MM.1S (cell line): ENCODE results near the gene UBE2G2.

Source experiments
- DNase-seq: peaks from one replicate; pipeline ENCODE4 v3.0.0-alpha.2; 2015
- H2AFZ ChIP-seq: fragments of 300-600 bp; sonication (generic); 2 replicates; pipeline ENCODE4 v1.6.0; 2016; ENCODE audit warnings: antibody characterized with exemption, low read length
- H3F3A ChIP-seq: fragments of 300-600 bp; sonication (generic); 2 replicates; pipeline ENCODE4 v1.6.1; 2016; ENCODE audit warnings: mild to moderate bottlenecking, antibody characterized with exemption, low read length, moderate library complexity, mixed read lengths; ENCODE audit not compliant: insufficient read depth
- H3K27ac ChIP-seq: fragments of 300-600 bp; sonication (generic); 2 replicates; pipeline ENCODE4 v1.5.1; 2016; ENCODE audit warnings: mild to moderate bottlenecking, low read length
- H3K27me3 ChIP-seq: fragments of 300-600 bp; sonication (generic); replicated peaks from 2 replicates; pipeline ENCODE4 v1.6.0; 2016; ENCODE audit warnings: low read length; ENCODE audit not compliant: insufficient read depth
- H3K36me3 ChIP-seq: fragments of 300-600 bp; sonication (generic); replicated peaks from 2 replicates; pipeline ENCODE4 v1.6.1; 2016; ENCODE audit warnings: mild to moderate bottlenecking, low read length, mixed read lengths; ENCODE audit not compliant: insufficient read depth
- H3K4me1 ChIP-seq: fragments of 300-600 bp; sonication (generic); 2 replicates; pipeline ENCODE4 v1.6.1; 2016; ENCODE audit warnings: low read length, mixed read lengths
- H3K4me2 ChIP-seq: fragments of 300-600 bp; sonication (generic); 2 replicates; pipeline ENCODE4 v1.6.0; 2016; ENCODE audit warnings: low read depth, low read length
- H3K4me3 ChIP-seq: fragments of 300-600 bp; sonication (generic); 2 replicates; pipeline ENCODE4 v1.5.1; 2016; ENCODE audit warnings: low read length, mixed read lengths
- H3K79me2 ChIP-seq: fragments of 300-600 bp; sonication (generic); 2 replicates; pipeline ENCODE4 v1.6.1; 2016; ENCODE audit warnings: mixed run types, low read length, mixed read lengths
- H3K9ac ChIP-seq: fragments of 300-600 bp; sonication (generic); 2 replicates; pipeline ENCODE4 v1.6.1; 2016; ENCODE audit warnings: low read length, mixed read lengths
- H3K9me2 ChIP-seq: fragments of 300-600 bp; sonication (generic); replicated peaks from 2 replicates; pipeline ENCODE4 v1.6.1; 2016; ENCODE audit warnings: mild to moderate bottlenecking, low read length, mixed read lengths; ENCODE audit not compliant: insufficient read depth
- H3K9me3 ChIP-seq: fragments of 300-600 bp; sonication (generic); replicated peaks from 2 replicates; pipeline ENCODE4 v1.6.1; 2016; ENCODE audit warnings: mild to moderate bottlenecking, low read length, mixed read lengths; ENCODE audit not compliant: insufficient read depth
- H4K20me1 ChIP-seq: fragments of 300-600 bp; sonication (generic); 2 replicates; pipeline ENCODE4 v1.6.1; 2016; ENCODE audit warnings: mild to moderate bottlenecking, low read length, moderate library complexity, mixed read lengths; ENCODE audit not compliant: insufficient read depth
- CTCF ChIP-seq: fragments of 300-600 bp; sonication (generic); IDR thresholded peaks from 2 replicates; pipeline ENCODE4 v1.5.1; 2016; ENCODE audit warnings: antibody characterized with exemption, low read length, mixed read lengths
- EZH2 ChIP-seq: fragments of 300-600 bp; sonication (generic); optimal IDR thresholded peaks from 2 replicates; pipeline ENCODE3; 2017; ENCODE audit warnings: low read depth, mild to moderate bottlenecking, antibody characterized with exemption, low read length, mixed read lengths
- EZH2phosphoT487 ChIP-seq: fragments of 300-600 bp; sonication (generic); IDR thresholded peaks from 2 replicates; pipeline ENCODE4 v1.6.1; 2018; ENCODE audit warnings: antibody characterized with exemption, low read length

Gene UBE2G2

DNA sequence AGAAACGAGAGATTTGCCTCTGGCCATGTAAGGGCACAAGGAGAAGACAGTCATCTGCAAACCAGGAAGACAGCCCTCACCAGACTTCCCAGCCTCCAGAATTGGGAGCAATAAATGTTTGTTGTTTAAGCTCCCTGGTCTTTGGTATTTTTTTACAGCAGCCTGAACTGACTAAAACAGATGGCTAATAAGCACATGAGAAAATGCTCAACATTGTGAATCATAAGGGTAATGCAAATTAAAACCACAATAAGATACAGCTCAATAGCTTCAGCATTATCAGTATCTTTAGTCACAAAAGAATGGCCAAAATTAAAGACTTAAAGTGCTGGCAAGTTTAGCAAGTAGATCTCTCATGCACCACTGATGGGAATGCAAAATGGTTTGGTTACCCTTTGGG lies 11.7 kb downstream of the UBE2G2 start:
- TF ChIP-seq CTCF (no peak), EZH2phosphoT487 (no peak), EZH2 (no peak)
- Histone ChIP-seq H3K36me3 (peaks cover 7% of the 10 kb centered on the region; the same call in 1 of the 2 replicates), H3K4me1 (peaks cover 2% of the 10 kb centered on the region; the same call in 1 of the 2 replicates), H3K9me2 (no peaks in the 10 kb centered on the region), H3K27me3 (no peaks in the 10 kb centered on the region), H4K20me1 (peaks cover 26% of the 10 kb centered on the region), H3K4me3 (no peak overlapping the region), H3K9ac (no peak overlapping the region), H3K4me2 (no peak overlapping the region), H3K27ac (no peak overlapping the region), H2AFZ (no peak overlapping the region), H3K9me3 (no peaks in the 10 kb centered on the region), H3F3A (peaks cover 8% of the 10 kb centered on the region), H3K79me2 (peaks cover 93% of the 10 kb centered on the region)
- no peak for DNase-seq

GRCh38 chr21:44785620-44786335 lies 15.8 kb downstream of the UBE2G2 start:
- H3K27ac ChIP-seq, result no peak overlapping the region
- peaks cover 10% of the 10 kb centered on the region for H3K36me3 ChIP-seq
- DNase-seq, result no peak
- no peak overlapping the region for H2AFZ ChIP-seq
- no peaks in the 10 kb centered on the region for H3K4me1 ChIP-seq
- H3K79me2 ChIP-seq, result peaks cover 91% of the 10 kb centered on the region
- H3K4me2 ChIP-seq, result no peak overlapping the region
- no peaks in the 10 kb centered on the region for H3K9me3 ChIP-seq
- H4K20me1 ChIP-seq, result peaks cover 13% of the 10 kb centered on the region; the same call in 1 of the 2 replicates
- H3K9ac ChIP-seq, result no peak overlapping the region
- TF ChIP-seq EZH2, result no peak
- TF ChIP-seq EZH2phosphoT487, result no peak
- TF ChIP-seq CTCF, result no peak
- H3F3A ChIP-seq, result no peaks in the 10 kb centered on the region
- no peak overlapping the region for H3K4me3 ChIP-seq
- no peaks in the 10 kb centered on the region for H3K27me3 ChIP-seq
- H3K9me2 ChIP-seq, result no peaks in the 10 kb centered on the region

- Histone ChIP-seq H3K4me3 (no peak overlapping the region), H3K9ac (no peak overlapping the region), H3K9me2 (no peaks in the 10 kb centered on the region), H3K27ac (no peak overlapping the region), H4K20me1 (peaks cover 13% of the 10 kb centered on the region; the same call in 1 of the 2 replicates), H3K4me2 (no peak overlapping the region), H3F3A (no peaks in the 10 kb centered on the region), H3K4me1 (no peaks in the 10 kb centered on the region), H3K79me2 (peaks cover 84% of the 10 kb centered on the region), H3K27me3 (no peaks in the 10 kb centered on the region), H2AFZ (no peak overlapping the region), H3K9me3 (no peaks in the 10 kb centered on the region), H3K36me3 (peaks cover 10% of the 10 kb centered on the region)
- TF ChIP-seq EZH2phosphoT487 (no peak), EZH2 (no peak), CTCF (no peak)
- DNase-seq, result no peak
Measured at GRCh38 chr21:44784810-44785209, 16.8 kb downstream of the UBE2G2 start.
